Activated CD8-positive, alpha-beta memory T cell treated with anti-CD3 and anti-CD28 coated beads, Interleukin-2, amount 10 ng/mL, durations not matched to agents 7 days and 5 days (primary cell): ENCODE results near the gene GOLIM4. TPM values are rescaled to one million over a fixed set of nuclear protein-coding genes. Genes with fewer than 3 reads are reported as not detected.

ENCODE experiments used
- ATAC-seq: fragments of 150-1000 bp; cut with Tn5 transposase; one replicate; pipeline ENCODE4 v1.10.0; 2021; ENCODE audit warnings: moderate library complexity
- CTCF ChIA-PET: fragments of 350-600 bp; sonication (Branson Sonifier 250); formaldehyde crosslinking; loops from one replicate; lab custom pipeline; 2021; ENCODE audit warnings: antibody characterized with exemption; lab: Charles Lee
- DNase-seq: peaks from one replicate; pipeline ENCODE4 v3.0.0-alpha.2; 2020
- H3K27ac Mint-ChIP-seq: one replicate; pipeline ENCODE4 v1.8.0; 2021; ENCODE audit warnings: mild to moderate bottlenecking, mixed read lengths
- H3K27me3 Mint-ChIP-seq: one replicate; pipeline ENCODE4 v1.8.0; 2021; ENCODE audit warnings: mixed read lengths
- H3K36me3 Mint-ChIP-seq: one replicate; pipeline ENCODE4 v1.8.0; 2021; ENCODE audit warnings: mild to moderate bottlenecking, mixed read lengths
- H3K4me1 Mint-ChIP-seq: one replicate; pipeline ENCODE4 v1.8.0; 2021; ENCODE audit warnings: mixed read lengths
- H3K4me3 Mint-ChIP-seq: one replicate; pipeline ENCODE4 v1.8.0; 2021; ENCODE audit warnings: mild to moderate bottlenecking, moderate library complexity, mixed read lengths
- H3K9me3 Mint-ChIP-seq: one replicate; pipeline ENCODE4 v1.8.0; 2022; ENCODE audit warnings: low read depth, mixed read lengths
- total RNA-seq, 2 experiments: library from RNA; stranded (reverse); gene quantifications; one replicate each; pipeline ENCODE4 v1.2.3, GENCODE V29; 2021

GOLIM4 gene
- total RNA-seq, 2 experiments from 2014 or later, result 6.4 to 19.2 TPM

- CTCF ChIA-PET, result no interaction called here
- no peak for DNase-seq
- ATAC-seq, result no peak
- Mint-ChIP-seq H3K27ac (no peak overlapping the region), H3K4me3 (no peak overlapping the region), H3K4me1 (no peaks in the 10 kb centered on the region), H3K9me3 (no peaks in the 10 kb centered on the region), H3K36me3 (no peaks in the 10 kb centered on the region), H3K27me3 (peaks cover 2% of the 10 kb centered on the region)
Measured at GRCh38 chr3:168117059-168117458, 21.3 kb upstream of the GOLIM4 start.

DNA sequence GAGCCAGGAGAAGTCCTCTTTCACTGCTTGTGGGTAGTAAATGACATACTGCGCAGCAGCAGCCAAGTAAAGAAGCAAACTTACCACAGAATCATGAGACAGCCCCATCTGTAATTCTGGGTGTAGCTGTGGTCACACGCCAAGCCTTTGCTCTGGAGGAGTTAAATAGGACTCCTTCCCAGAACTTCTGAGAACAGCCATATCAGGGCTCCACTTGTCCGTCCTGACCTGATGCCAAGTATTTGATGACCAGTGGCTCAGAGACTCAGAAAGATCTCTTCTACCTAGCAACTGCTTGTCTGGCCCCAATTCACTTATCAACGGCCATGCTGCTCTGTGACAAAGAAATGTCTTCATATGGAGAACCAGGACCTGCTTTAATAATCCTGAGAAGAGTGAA lies 20.6 kb upstream of the GOLIM4 start:
- DNase-seq (no peak), ATAC-seq (no peak)
- H3K4me3 Mint-ChIP-seq, result no peak overlapping the region
- peaks cover 2% of the 10 kb centered on the region for H3K27me3 Mint-ChIP-seq
- no peaks in the 10 kb centered on the region for H3K9me3 Mint-ChIP-seq
- no peaks in the 10 kb centered on the region for H3K4me1 Mint-ChIP-seq
- no peaks in the 10 kb centered on the region for H3K36me3 Mint-ChIP-seq
- CTCF ChIA-PET, result no interaction called here
- H3K27ac Mint-ChIP-seq, result no peak overlapping the region

DNA sequence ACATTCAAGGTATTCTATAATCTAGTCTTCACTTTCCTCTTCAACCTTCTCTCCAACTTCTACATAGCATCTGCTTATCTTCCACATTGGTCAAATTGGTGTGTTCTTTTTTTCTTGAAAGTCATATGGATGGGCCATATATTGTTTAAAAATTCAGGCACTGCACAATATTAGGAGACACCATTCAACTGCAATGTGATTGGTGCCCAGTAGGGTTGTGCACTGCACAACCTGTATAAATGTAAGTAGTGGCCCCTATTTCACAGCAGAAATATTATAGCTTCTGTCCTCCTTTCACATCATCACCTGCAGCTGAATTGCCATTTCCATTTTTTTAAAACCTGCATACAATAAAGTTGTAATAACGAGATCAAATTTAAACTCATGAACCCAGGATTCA lies 18.1 kb upstream of the GOLIM4 start:
- DNase-seq (no peak), ATAC-seq (no peak)
- H3K9me3 Mint-ChIP-seq, result no peaks in the 10 kb centered on the region
- no peaks in the 10 kb centered on the region for H3K36me3 Mint-ChIP-seq
- no peak overlapping the region for H3K4me3 Mint-ChIP-seq
- CTCF ChIA-PET, result interaction anchor here (0.7 to 1.4 kb wide), 3 partner anchors 19 to 52 kb away, joined by 3 read pairs; no protein-coding TSS in a partner anchor
- H3K27ac Mint-ChIP-seq, result no peak overlapping the region
- H3K27me3 Mint-ChIP-seq, result peaks cover 2% of the 10 kb centered on the region
- no peaks in the 10 kb centered on the region for H3K4me1 Mint-ChIP-seq

GRCh38 chr3:168112894-168113293 lies 17.2 kb upstream of the GOLIM4 start:
- no peak overlapping the region for H3K4me3 Mint-ChIP-seq
- no peaks in the 10 kb centered on the region for H3K36me3 Mint-ChIP-seq
- H3K27ac Mint-ChIP-seq, result no peak overlapping the region
- peaks cover 2% of the 10 kb centered on the region for H3K27me3 Mint-ChIP-seq
- ATAC-seq (no peak), DNase-seq (no peak)
- CTCF ChIA-PET, result no interaction called here
- no peaks in the 10 kb centered on the region for H3K9me3 Mint-ChIP-seq
- H3K4me1 Mint-ChIP-seq, result no peaks in the 10 kb centered on the region

- Mint-ChIP-seq H3K27ac (no peak overlapping the region), H3K4me3 (no peak overlapping the region), H3K4me1 (no peaks in the 10 kb centered on the region), H3K36me3 (no peaks in the 10 kb centered on the region), H3K9me3 (no peaks in the 10 kb centered on the region), H3K27me3 (peaks cover 7% of the 10 kb centered on the region)
- ATAC-seq (no peak), DNase-seq (no peak)
- CTCF ChIA-PET, result no interaction called here
Measured at GRCh38 chr3:168104361-168104760, 8.6 kb upstream of the GOLIM4 start.

GRCh38 chr3:168102735-168103410 lies 7.1 kb upstream of the GOLIM4 start:
- Mint-ChIP-seq H3K27me3 (peaks cover 13% of the 10 kb centered on the region), H3K4me3 (no peak overlapping the region), H3K36me3 (no peaks in the 10 kb centered on the region), H3K27ac (no peak overlapping the region), H3K9me3 (no peaks in the 10 kb centered on the region), H3K4me1 (no peaks in the 10 kb centered on the region)
- DNase-seq (no peak), ATAC-seq (no peak)
- CTCF ChIA-PET, result no interaction called here

DNA sequence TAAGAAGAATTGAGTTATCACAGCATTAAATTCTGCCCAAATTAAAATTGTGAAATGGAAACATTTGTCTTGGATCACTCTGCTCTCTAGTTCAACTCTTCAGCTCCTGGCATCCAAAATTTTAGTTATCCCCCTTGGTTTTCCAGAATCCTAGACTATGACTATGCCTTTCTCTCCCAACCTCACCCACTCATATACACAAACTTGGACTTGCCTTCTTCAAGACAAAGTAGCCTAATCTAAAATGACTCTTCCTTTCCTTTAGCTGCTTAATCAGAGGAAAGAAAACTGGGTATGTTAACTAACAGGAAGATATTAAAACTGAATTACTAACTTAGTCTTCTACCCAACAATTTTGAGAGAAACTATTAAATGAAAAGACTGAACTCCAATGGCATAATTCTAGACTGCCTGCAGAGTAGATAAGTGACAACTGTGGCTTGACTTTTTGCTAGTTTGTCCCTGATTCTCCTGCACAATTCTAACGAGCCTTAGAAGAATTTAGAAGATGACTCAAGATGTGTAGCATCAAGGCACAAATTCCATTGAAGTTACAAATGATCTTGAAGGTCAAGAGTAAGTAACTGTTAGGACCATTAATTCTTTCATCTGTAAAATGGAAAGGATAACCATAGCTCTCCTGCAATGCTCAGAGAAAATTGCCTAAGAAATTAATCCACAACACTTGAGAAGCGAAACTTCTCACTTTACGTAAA lies 5.2 kb upstream of the GOLIM4 start:
- CTCF ChIA-PET, result no interaction called here
- Mint-ChIP-seq H3K27me3 (peaks cover 22% of the 10 kb centered on the region), H3K4me3 (no peak overlapping the region), H3K4me1 (peaks cover 7% of the 10 kb centered on the region), H3K27ac (no peak overlapping the region), H3K36me3 (no peaks in the 10 kb centered on the region), H3K9me3 (no peaks in the 10 kb centered on the region)
- ATAC-seq (no peak), DNase-seq (no peak)

DNA sequence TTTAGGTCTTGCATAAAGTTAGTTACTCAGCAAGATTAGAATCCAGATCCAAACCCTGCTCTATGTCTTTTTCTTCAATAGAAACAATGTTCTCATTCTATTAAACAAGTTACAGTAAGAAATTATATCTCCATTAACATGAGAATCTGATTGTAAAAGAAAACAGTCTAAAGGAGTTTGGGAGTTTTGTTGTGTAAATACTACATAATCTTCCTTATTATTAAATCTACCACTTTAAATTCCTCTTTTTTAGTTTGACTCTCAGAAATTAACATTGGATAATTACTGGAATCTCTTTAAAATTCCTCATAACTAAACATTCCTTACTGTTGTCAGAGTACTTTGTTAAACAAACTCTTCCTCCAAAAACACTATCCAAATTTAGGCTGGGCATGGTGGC lies 1.7 kb upstream of the GOLIM4 start:
- H3K9me3 Mint-ChIP-seq, result no peaks in the 10 kb centered on the region
- no peak overlapping the region for H3K27ac Mint-ChIP-seq
- CTCF ChIA-PET, result interaction anchor here (1.5 kb wide), 1 partner anchor 39 kb away, joined by 3 read pairs; no protein-coding TSS in a partner anchor
- H3K36me3 Mint-ChIP-seq, result no peaks in the 10 kb centered on the region
- H3K4me3 Mint-ChIP-seq, result no peak overlapping the region
- ATAC-seq (no peak), DNase-seq (no peak)
- peaks cover 41% of the 10 kb centered on the region for H3K27me3 Mint-ChIP-seq
- H3K4me1 Mint-ChIP-seq, result peaks cover 21% of the 10 kb centered on the region

- peak overlapping the region; percentile 80 for H3K27ac Mint-ChIP-seq
- CTCF ChIA-PET, result interaction anchor here (1.5 kb wide), 1 partner anchor 38 kb away, joined by 3 read pairs; no protein-coding TSS in a partner anchor
- ATAC-seq, result no peak
- H3K9me3 Mint-ChIP-seq, result no peaks in the 10 kb centered on the region
- H3K4me1 Mint-ChIP-seq, result peaks cover 21% of the 10 kb centered on the region
- peak overlapping the region; percentile 76 for H3K4me3 Mint-ChIP-seq
- peaks cover 45% of the 10 kb centered on the region for H3K27me3 Mint-ChIP-seq
- H3K36me3 Mint-ChIP-seq, result no peaks in the 10 kb centered on the region
- peak; percentile 44 for DNase-seq
Measured at GRCh38 chr3:168096210-168096652, 507 bp upstream of the GOLIM4 start.

DNA sequence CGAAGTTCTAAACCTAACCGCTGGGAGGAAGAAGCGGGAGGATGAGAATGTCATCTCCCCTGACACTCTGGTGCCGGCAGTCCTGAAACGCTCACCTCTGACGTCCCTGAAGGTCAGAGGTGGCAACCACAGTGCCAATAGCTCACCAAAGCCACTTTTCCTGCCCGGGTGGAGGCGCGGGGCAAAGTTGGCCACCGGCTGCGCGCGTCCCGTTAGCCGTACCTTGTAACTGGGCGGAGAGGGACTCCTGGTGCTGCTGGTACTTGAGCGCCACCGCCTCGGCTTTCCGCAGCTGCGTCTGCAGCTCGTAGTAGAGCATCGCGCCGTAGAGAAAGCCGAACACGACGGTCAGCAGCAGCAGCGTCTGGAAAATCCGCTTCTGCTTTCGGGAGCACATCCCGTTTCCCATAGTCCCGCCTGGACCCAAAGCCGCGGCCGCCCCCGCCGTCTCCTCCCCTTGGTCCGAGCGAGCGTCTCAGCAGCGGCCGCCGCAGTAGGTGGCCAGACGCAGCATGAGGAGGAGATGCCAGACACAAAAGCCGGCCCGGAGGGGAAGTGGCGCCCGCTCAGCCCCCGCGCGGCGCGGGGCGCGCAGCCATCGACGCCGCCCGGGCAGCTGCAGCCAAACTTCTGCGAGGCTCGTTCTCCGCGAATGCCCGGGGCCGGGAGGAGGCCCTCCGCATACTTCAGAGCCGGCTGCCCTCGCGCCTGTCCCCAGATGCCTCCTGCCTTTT lies 680 bp downstream of the GOLIM4 start:
- Mint-ChIP-seq H3K27ac (peak overlapping the region; percentile 70), H3K36me3 (no peaks in the 10 kb centered on the region), H3K4me3 (peak overlapping the region; percentile 76), H3K27me3 (peaks cover 44% of the 10 kb centered on the region), H3K4me1 (peaks cover 24% of the 10 kb centered on the region), H3K9me3 (no peaks in the 10 kb centered on the region)
- CTCF ChIA-PET, result interaction anchor here (0.8 to 1.7 kb wide), 6 partner anchors 9 to 71 kb away, joined by 3 to 8 read pairs (median 4); no protein-coding TSS in a partner anchor
- peak; percentile 60 for DNase-seq
- peak; percentile 56 for ATAC-seq

- no peak for DNase-seq
- Mint-ChIP-seq H3K9me3 (no peaks in the 10 kb centered on the region), H3K27me3 (peaks cover 44% of the 10 kb centered on the region), H3K4me1 (peaks cover 24% of the 10 kb centered on the region), H3K36me3 (no peaks in the 10 kb centered on the region), H3K4me3 (peak overlapping the region; percentile 76), H3K27ac (peak overlapping the region; percentile 70)
- CTCF ChIA-PET, result interaction anchor here (0.8 to 1.7 kb wide), 6 partner anchors 8 to 72 kb away, joined by 3 to 8 read pairs (median 4); no protein-coding TSS in a partner anchor
- ATAC-seq, result no peak
Measured at GRCh38 chr3:168094580-168094876, 1.2 kb downstream of the GOLIM4 start.

DNA sequence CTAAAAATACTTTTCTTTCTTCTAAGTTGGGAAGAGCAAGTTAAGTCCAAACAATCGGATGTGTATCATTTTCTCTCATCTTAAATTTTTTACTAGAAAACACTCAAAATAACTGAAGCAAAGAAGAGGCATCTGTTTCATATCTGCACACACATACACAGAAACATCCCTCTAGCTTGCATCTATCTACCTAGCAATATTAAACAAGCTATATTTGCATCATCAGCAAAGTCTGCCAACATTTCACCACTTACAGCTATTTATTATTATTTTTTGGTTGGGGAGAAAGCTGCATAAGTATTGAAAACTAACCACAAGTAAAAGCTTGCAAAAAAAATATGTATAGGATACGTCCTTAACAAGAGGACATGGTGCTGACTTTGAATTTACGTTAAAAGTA lies 1.9 kb downstream of the GOLIM4 start:
- DNase-seq (no peak), ATAC-seq (no peak)
- Mint-ChIP-seq H3K36me3 (no peaks in the 10 kb centered on the region), H3K27ac (no peak overlapping the region), H3K4me3 (no peak overlapping the region), H3K9me3 (no peaks in the 10 kb centered on the region), H3K4me1 (peaks cover 31% of the 10 kb centered on the region), H3K27me3 (peaks cover 39% of the 10 kb centered on the region)
- CTCF ChIA-PET, result interaction anchor here (1.0 to 1.7 kb wide), 2 partner anchors 36 to 72 kb away, joined by 3 to 6 read pairs; no protein-coding TSS in a partner anchor

GRCh38 chr3:168093229-168093628 lies 2.5 kb downstream of the GOLIM4 start:
- Mint-ChIP-seq H3K9me3 (no peaks in the 10 kb centered on the region), H3K27ac (no peak overlapping the region), H3K36me3 (no peaks in the 10 kb centered on the region), H3K4me1 (peaks cover 37% of the 10 kb centered on the region), H3K4me3 (no peak overlapping the region), H3K27me3 (peaks cover 39% of the 10 kb centered on the region)
- CTCF ChIA-PET, result interaction anchor here (1.0 kb wide), 1 partner anchor 35 kb away, joined by 3 read pairs; no protein-coding TSS in a partner anchor
- DNase-seq, result no peak
- ATAC-seq, result no peak
